DND-41 (cell line): ENCODE data around the gene CIDEC.

Experiments used
- ATAC-seq: fragments of 200-7000 bp; cut with Tn5 transposase; 3 replicates; pipeline ENCODE4 v1.9.1; 2021; ENCODE audit warnings: low read depth; ENCODE audit not compliant: insufficient read depth
- DNase-seq: peaks from one replicate; pipeline ENCODE4 v3.0.0-alpha.2; 2020
- H2AFZ ChIP-seq: 2 replicates; pipeline ENCODE4 v1.6.0; 2012; ENCODE audit warnings: low read depth, low read length
- H3K27ac ChIP-seq: 2 replicates; pipeline ENCODE4 v1.5.1; 2012; ENCODE audit warnings: low read length, inconsistent platforms
- H3K27me3 ChIP-seq: fragments of 200-600 bp; sonication (generic); 2 replicates; pipeline ENCODE4 v1.6.0; 2012; ENCODE audit warnings: low read length, mild to moderate bottlenecking, inconsistent platforms; ENCODE audit not compliant: insufficient read depth, poor library complexity
- H3K36me3 ChIP-seq: 2 replicates; pipeline ENCODE4 v1.5.1; 2012; ENCODE audit warnings: low read length, inconsistent platforms; ENCODE audit not compliant: insufficient read depth
- H3K4me1 ChIP-seq: 2 replicates; pipeline ENCODE4 v1.5.1; 2012; ENCODE audit warnings: mild to moderate bottlenecking, low read length; ENCODE audit not compliant: insufficient read depth
- H3K4me2 ChIP-seq: 2 replicates; pipeline ENCODE4 v1.6.0; 2012; ENCODE audit warnings: mild to moderate bottlenecking, moderate library complexity, low read length, inconsistent platforms; ENCODE audit not compliant: insufficient read depth
- H3K4me3 ChIP-seq, 2 experiments: fragments of 200-600 bp in 1 of 2; shearing (Covaris generic) in 1 of 2; 2 replicates each; pipeline ENCODE4 v1.5.1; 2012 to 2016; ENCODE audit warnings: inconsistent platforms in 2 of 2, low read length in 2 of 2, mild to moderate bottlenecking in 2 of 2, low read depth in 1 of 2, moderate library complexity in 1 of 2
- H3K79me2 ChIP-seq: 2 replicates; pipeline ENCODE4 v1.6.0; 2012; ENCODE audit warnings: low read length, inconsistent platforms; ENCODE audit not compliant: insufficient read depth
- H3K9ac ChIP-seq: 2 replicates; pipeline ENCODE4 v1.6.0; 2012; ENCODE audit warnings: low read depth, mild to moderate bottlenecking, inconsistent platforms, low read length, moderate library complexity
- H3K9me3 ChIP-seq: 2 replicates; pipeline ENCODE4 v1.5.1; 2012; ENCODE audit warnings: low read length, moderate library complexity, mild to moderate bottlenecking, inconsistent platforms; ENCODE audit not compliant: insufficient read depth, severe bottlenecking
- H4K20me1 ChIP-seq: 2 replicates; pipeline ENCODE4 v1.6.0; 2012; ENCODE audit warnings: low read length; ENCODE audit not compliant: insufficient read depth
- CTCF ChIP-seq: IDR thresholded peaks from 2 replicates; pipeline ENCODE4 v1.5.1; 2012; ENCODE audit warnings: borderline replicate concordance, low read length, moderate library complexity, mild to moderate bottlenecking; ENCODE audit not compliant: poor library complexity, severe bottlenecking; ENCODE audit errors: extremely low read depth
- EZH2 ChIP-seq: IDR thresholded peaks from 3 replicates; pipeline ENCODE4 v1.6.1; 2012; ENCODE audit warnings: borderline replicate concordance, low read depth, mild to moderate bottlenecking, moderate library complexity, low read length, inconsistent platforms; ENCODE audit not compliant: severe bottlenecking

Gene CIDEC

GRCh38 chr3:9893739-9894138 lies 13.7 kb upstream of the CIDEC start:
- H3K36me3 ChIP-seq, result peaks cover 22% of the 10 kb centered on the region
- H4K20me1 ChIP-seq, result peaks cover 18% of the 10 kb centered on the region; the same call in 1 of the 2 replicates
- H3K27ac ChIP-seq, result no peak overlapping the region
- DNase-seq, result no peak
- H2AFZ ChIP-seq, result no peak overlapping the region
- peaks cover 31% of the 10 kb centered on the region for H3K79me2 ChIP-seq
- no peak for ATAC-seq
- no peak for TF ChIP-seq EZH2
- TF ChIP-seq CTCF, result no peak
- peaks cover 26% of the 10 kb centered on the region for H3K4me1 ChIP-seq
- no peak overlapping the region for H3K9ac ChIP-seq
- H3K27me3 ChIP-seq, result no peaks in the 10 kb centered on the region
- no peaks in the 10 kb centered on the region for H3K9me3 ChIP-seq
- no peak overlapping the region for H3K4me2 ChIP-seq
- no peak overlapping the region for H3K4me3 ChIP-seq

GRCh38 chr3:9891072-9891622 lies 11.1 kb upstream of the CIDEC start:
- H3K9me3 ChIP-seq, result no peaks in the 10 kb centered on the region
- H3K4me1 ChIP-seq, result peaks cover 26% of the 10 kb centered on the region
- H3K4me2 ChIP-seq, result peak overlapping the region; percentile 74
- peaks cover 22% of the 10 kb centered on the region for H3K36me3 ChIP-seq
- peak overlapping the region; percentile 99 for H3K27ac ChIP-seq
- ATAC-seq (no peak), DNase-seq (no peak)
- TF ChIP-seq EZH2, result no peak
- H3K27me3 ChIP-seq, result no peaks in the 10 kb centered on the region
- H3K9ac ChIP-seq, result peak overlapping the region; percentile 99
- H3K79me2 ChIP-seq, result peaks cover 31% of the 10 kb centered on the region
- peak overlapping the region; percentile 95 to 99 for H3K4me3 ChIP-seq
- H4K20me1 ChIP-seq, result peaks cover 18% of the 10 kb centered on the region; the same call in 1 of the 2 replicates
- peak overlapping the region; percentile 99 for H2AFZ ChIP-seq

- H3K9me3 ChIP-seq, result no peaks in the 10 kb centered on the region
- H3K9ac ChIP-seq, result peak within 1 kb of the TSS; percentile 99
- DNase-seq (peak; percentile 92), ATAC-seq (peak; percentile 90)
- H3K4me3 ChIP-seq, result peak within 1 kb of the TSS; percentile 95 to 99
- H3K4me1 ChIP-seq, result peaks cover 26% of the 10 kb centered on the region
- no peaks in the 10 kb centered on the region for H3K27me3 ChIP-seq
- peak within 1 kb of the TSS; percentile 99 for H2AFZ ChIP-seq
- peaks cover 18% of the 10 kb centered on the region; the same call in 1 of the 2 replicates for H4K20me1 ChIP-seq
- H3K4me2 ChIP-seq, result peak within 1 kb of the TSS; percentile 74
- peak within 1 kb of the TSS; percentile 99 for H3K27ac ChIP-seq
- peaks cover 22% of the 10 kb centered on the region for H3K36me3 ChIP-seq
- peaks cover 31% of the 10 kb centered on the region for H3K79me2 ChIP-seq
- TF ChIP-seq EZH2, result no peak
- no peak for TF ChIP-seq CTCF
Measured at GRCh38 chr3:9890249-9891071, 10.4 kb upstream of the CIDEC start, which contains the start of gene JAGN1. Gene JAGN1 (plus strand): TSS chr3:9890610. CDS start chr3:9890723, 113 bp downstream.

GRCh38 chr3:9889405-9889804 lies 9.4 kb upstream of the CIDEC start:
- TF ChIP-seq EZH2 (no peak), CTCF (no peak)
- H3K27me3 ChIP-seq, result no peaks in the 10 kb centered on the region
- DNase-seq, result no peak
- no peak overlapping the region; the same call in 1 of the 2 replicates for H3K4me2 ChIP-seq
- H4K20me1 ChIP-seq, result peaks cover 18% of the 10 kb centered on the region; the same call in 1 of the 2 replicates
- H3K79me2 ChIP-seq, result peaks cover 31% of the 10 kb centered on the region
- H3K36me3 ChIP-seq, result peaks cover 22% of the 10 kb centered on the region
- H3K9ac ChIP-seq, result no peak overlapping the region
- no peak overlapping the region for H3K27ac ChIP-seq
- ATAC-seq, result no peak
- no peak overlapping the region for H3K4me3 ChIP-seq
- H3K4me1 ChIP-seq, result peaks cover 26% of the 10 kb centered on the region
- H3K9me3 ChIP-seq, result no peaks in the 10 kb centered on the region
- peak overlapping the region; percentile 94 for H2AFZ ChIP-seq
